SIG-M5 (cell line): Measurements from ENCODE around the gene ELN.
"Not testable (repeated sequence)": the region's sequence is repeated elsewhere in the genome, so short reads cannot be mapped to it uniquely, and the experiment has no call there.

Experiments used
- DNase-seq: peaks from one replicate; lab custom pipeline; 2025; lab: John Stamatoyannopoulos, UW

Gene ELN

DNA sequence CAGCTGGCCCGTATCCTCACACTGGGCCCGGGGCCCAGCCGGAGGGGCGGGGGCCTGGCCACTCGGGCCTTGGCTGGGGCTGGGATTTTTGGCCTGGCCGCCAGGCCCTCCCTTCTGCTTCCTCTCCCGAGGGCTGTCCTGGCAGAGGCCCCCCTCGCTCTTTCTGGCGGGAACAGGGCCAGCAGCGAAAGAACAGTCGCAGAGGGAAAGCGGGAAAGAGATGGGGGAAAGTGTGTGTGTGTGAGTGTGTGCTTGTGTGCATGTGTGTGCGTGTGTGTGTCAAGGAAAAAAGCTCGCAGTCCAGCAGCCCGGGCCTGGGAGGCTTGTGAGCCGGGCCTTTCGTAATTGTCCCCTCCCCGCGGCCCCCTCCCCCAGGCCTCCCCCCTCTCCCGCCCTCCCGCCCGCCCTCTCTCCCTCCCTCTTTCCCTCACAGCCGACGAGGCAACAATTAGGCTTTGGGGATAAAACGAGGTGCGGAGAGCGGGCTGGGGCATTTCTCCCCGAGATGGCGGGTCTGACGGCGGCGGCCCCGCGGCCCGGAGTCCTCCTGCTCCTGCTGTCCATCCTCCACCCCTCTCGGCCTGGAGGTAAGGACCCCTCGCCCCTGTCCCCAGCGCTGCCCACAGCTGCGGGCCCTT lies at the start of gene ELN:
TSS of gene ELN (plus strand) at position 491 of the 638 bp plus-strand sequence. CDS start at position 506, 15 bp downstream.
- DNase-seq, result no peak

DNA sequence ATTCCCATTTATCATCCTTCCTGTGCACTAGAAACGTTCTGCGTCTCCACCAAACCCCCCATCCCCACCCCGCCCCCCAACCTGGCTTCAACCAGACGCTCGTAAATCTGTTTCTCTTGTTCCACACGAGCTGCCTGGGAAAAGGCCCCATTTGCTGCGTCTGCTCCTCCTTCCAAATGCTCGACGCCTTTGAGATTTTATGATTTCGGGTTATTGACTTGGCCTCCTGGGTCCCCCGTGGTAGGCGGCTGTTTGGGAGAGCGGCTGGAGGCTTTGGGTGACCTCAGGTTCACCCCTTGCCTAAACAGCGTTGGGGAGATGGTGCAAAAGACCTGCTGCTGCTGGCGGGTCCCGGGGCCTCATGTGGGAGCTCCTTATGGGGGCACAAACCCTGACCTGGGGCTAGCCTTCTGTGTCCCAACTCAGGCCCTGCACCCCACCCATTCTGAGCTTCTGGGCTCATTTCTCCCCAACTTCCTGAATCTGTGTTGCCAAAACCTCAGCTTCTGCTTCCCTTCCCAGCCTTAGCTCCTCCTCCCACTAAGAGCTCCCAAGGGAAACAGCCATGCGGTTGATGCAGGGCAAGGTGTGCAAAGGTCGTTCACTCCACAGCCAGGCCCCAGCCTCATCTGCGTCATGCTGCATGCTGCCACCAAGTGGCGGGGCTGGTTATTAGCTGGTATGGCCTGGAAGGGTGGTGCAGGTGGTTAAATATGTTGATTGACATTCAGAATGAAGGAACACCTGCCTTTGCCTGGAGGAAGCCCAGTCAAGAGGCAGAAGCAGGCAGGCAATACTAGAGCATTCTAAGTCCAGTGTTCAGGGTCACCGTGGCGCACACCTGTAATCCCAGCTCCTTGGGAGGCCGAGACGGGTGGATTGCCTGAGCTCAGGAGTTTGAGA lies 49.1 kb upstream of the ELN start:
- DNase-seq, result no peak

DNA sequence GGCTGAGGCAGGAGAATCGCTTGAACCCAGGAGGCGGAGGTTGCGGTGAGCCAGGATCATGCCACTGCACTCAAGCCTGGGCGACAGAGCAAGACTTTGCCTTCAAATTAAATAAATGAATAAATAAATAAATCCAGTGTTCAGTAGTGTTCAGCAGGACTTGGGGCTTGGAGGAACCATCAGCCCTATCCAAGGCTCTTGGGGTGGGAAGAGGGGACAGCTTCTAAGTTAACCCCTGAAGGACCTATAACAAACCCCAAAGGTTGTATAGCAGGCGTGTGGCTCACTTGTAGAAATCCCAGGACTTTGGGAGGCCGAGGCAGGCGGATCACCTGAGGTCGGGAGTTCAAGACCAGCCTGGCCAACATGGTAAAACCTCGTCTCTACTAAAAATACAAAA lies 48.3 kb upstream of the ELN start:
- not testable (repeated sequence) for DNase-seq

DNA sequence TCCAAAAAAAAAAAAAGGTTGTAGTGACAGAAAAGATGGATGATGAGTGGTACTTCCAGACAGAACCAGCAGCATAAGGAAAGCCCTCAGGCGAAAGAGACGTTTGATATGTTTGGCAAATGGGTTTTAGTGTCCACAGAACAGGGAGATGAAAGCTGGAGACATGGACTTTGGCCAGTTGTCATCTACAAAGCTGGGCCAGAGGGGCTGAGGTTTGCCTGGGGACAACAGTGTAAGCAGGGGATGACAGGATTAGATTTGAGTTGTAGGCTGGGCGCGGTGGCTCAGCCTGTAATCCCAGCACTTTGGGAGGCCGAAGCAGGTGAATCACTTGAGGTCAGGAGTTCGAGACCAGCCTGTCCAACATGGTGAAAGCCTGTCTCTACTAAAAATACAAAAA lies 47.8 kb upstream of the ELN start:
- no peak for DNase-seq

DNA sequence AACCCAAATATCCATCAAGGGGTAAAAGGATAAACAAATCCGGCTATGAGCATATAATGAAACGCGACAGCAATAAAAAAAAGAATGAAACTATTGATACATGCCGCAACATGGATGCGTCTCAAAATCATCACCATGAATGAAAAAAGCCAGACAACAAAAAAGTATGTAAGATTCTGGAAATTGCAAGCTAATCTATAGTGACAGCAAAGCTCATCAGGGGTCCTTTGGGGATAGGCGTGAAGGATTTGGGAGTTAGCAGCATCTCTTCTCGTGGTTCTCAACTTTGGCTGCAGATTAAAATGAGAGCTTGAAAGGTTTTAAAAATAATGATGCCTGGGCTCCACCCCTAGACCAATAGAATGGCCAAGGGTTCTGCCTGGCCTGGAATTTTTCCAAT lies 46.0 kb upstream of the ELN start:
- no peak for DNase-seq

DNA sequence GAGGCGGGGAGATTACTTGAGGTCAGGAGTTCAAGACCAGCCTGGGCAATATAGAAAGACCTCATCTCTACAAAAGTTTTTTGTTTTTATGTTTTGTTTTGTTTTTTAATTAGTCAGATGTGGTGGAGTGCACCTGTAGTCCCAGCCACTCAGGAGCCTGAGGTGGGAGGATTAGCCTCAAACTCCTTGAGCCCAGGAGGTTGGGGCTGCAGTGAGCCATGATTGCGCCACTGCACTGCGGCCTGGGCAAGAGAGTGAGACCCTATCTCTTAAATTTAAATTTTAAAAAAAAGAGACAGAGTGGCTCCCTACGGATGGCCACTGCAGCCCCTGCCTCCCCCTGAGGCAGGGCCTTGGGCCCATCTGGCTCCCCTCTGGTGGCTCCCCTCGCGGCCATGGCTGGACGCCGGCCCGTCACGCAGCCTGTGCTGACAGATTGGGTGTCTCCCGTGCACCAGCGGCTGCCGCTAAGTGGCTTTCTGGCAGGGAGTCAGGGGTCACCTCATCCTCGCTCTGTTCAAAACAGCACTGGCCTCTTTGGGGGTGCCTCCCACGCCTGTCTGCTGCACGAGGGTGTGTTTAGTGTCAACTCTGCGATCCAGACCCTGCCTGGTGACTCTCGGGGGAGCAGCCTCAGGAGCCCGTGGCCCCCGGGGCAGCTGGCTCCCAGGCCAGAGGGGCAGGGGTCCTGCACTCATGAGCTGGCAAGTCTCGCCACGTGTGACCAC lies 44.4 kb upstream of the ELN start:
- DNase-seq, result no peak

DNA sequence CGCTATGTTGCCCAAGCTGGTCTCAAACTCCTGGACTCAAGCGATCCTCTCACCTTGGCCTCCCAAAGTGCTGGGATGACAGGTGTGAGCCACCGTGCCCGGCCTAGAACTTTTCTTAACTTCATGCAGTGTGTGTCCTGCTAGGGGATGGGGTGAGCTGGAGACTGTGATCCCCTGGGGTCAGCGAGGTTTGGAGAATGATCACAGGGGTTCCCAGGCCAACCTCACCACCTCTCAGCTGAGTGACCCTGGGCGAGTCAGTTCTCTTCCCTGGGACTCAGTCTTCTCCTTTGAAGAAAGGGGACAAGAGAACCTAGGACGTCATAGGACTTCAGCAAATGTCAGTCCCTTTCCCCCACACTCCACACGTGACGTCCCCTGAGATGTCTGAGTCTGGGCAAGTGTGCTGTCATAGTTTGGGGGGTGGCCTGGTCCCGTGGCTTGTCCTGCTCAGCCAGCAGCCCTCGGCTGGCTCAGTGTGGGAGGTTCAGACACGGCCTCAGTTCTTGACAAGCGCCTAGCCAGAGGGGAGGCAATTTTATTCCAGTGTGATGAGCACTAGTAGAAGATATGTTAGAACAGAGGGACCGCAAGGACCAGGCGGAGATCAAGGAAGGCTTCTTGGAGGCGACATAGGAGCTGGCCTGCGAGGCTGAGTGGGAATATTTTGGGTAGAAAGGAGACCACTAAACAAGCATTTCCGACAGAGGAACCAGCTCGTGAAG lies 43.3 kb upstream of the ELN start:
- DNase-seq, result no peak

DNA sequence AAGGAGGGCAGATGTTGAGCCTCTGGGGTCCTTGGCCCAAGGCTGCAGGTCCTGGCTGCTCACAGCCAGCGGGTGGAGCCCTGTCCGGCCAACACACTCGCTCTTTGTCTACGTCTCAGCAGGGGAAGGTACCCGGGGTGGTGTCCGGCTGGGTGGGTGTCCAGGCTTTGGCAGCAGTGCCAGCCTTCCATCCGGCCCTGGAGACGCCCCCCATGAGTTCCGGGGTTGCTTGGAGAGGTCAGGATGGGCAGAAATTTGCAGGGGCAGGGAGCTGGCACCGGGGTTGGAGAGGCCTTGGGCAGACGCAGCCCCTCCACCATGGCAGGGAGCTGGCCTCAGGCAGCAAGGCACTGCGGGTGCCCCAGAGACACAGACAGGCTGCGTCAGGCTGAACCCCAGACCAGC lies 42.2 kb upstream of the ELN start:
- no peak for DNase-seq

DNA sequence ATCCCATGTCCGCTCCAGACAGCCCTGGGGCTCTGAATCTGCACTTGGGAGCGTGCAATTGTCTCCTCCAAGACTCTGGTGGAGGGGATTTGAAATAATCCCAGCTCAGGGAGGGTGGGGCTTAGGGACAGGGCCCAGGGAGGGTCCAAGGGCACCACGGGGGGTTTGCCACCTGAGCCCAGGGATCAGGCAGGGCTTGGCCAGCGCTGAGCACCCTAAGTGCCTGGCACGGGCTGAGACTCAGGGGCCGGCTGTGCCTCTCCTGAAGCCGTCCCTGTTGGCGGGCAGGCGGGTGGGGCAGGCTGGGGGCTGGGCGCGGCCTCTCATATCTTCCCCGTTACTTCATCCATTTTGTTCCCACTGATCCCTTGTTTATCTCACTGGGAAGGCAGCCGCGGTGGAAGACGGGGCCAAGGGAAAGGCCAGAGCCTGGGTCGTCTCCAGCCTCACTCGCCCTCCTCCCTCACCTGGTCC lies 41.8 kb upstream of the ELN start:
- no peak for DNase-seq

DNA sequence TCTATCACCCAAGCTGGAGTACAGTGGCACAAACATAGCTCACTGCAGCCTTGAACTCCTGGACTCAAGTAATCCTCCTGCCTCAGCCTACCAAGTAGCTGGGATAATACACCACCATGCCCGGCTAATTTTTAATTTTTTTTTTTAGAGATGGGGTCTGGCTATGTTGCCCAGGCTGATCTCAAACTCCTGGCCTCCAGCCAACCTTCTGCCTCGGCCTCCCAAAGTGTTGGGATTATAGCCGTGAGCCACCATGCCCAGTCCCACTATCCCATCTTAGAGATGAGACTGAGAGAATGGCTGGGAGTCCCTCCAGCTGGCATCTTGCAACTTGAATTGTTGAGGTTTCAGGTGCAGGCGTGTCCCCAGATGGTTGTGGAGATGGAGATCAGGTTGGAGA lies 40.7 kb upstream of the ELN start:
- DNase-seq, result no peak

DNA sequence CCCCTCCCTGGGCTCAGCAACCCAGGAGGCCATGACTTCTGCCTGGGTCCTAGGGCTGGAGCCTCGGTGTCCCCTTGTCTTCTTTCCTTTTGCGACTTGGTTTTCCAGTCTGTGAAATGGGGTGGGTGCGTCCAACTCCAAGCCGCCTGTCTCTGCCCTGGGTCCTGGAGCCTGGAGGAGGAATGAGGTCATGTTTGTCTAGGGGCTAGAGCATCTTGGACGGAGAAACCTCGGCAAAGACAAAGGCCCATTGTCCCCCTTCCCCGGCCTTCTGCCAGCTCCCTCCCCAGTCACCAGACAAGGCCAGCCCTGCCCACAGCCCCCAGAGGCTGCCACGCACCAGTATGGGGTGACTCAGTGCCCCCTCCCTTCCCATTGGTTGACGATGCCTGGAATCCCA lies 39.8 kb upstream of the ELN start:
- DNase-seq, result no peak

DNA sequence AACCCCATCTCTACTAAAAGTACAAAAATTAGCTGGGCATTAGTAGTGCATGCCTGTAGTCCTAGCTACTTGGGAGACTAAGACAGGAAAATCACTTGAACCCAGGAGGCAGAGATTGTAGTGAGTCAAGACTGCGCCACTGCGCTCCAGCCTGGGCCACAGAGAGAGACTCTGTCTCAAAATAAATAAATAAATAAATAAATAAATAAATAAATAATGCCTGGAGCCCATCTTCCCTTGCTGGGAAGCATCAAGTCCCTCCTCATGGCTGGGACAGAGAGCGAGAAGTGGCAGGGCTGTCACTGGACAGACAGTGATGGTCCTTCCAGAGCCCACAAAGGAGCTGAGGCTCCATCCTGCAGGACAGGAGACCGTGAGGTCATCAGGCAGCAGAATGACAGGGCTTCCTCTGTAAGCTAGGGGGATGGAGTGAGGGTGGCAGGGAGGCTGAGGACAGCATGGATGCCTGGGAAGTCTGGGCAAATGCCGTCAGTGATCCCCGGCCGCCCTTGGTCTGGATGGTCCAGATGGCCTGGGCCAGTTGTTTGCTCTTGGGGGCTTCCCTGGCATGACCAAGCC lies 36.4 kb upstream of the ELN start:
- no peak for DNase-seq

DNA sequence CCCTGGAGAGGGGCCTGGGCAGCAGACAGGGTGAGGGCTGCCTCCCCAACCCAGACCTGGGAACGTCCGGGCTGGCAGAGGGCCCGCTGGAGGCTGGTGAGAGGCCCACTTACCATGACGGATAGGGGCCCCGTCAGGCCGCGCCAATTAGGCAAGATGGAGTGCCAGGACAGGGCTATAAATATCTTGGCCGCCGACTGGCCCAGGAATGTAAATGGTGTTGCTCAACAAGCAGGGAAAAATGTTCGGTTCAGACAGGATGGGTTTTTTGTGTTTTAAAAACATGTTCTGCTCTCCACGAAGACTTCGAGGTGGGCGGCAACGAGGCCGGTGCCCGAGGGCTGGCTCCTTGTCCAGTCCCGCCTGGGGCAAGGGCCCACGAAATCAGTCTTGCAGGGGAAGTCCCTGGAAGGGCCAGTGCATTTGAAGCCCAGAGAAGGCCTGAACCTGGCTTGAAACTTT lies 35.8 kb upstream of the ELN start:
- DNase-seq, result no peak

DNA sequence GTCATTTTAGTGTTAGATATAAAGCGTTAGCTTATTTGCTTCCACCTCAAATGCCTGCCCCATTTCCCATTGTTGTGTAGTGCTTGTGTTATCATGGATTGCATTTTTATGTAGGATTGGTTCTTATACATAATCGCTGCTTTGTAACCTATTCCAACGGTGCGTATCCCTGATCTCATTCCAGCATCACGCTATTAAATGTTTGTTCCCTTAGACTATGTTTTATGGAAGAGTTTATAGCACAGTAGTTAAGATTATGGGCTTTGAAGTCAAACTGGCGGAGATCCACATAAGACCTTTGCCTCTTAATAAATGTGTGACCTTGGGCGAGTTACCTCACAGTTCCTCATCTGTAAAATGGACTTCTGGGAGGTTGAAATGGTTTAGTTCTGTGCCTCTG lies 34.0 kb upstream of the ELN start:
- no peak for DNase-seq

DNA sequence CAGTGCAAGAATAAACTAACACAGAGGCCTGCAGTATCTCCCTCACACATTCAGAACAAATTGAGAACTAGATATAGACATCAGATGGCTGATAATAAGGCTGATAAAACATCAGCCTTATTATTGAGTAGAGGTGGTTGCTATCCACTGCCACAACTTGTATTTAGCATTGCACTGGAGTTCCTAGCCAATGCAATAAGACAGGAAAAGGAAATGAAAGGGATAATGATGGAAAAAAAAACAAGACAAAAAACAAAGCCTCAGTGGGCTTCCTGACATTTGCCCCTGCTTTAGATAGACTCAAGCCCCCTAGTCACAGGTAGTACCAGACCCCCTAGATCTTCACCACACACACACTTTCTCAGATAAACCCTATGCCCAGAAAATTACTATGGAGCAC lies 33.2 kb upstream of the ELN start:
- no peak for DNase-seq

DNA sequence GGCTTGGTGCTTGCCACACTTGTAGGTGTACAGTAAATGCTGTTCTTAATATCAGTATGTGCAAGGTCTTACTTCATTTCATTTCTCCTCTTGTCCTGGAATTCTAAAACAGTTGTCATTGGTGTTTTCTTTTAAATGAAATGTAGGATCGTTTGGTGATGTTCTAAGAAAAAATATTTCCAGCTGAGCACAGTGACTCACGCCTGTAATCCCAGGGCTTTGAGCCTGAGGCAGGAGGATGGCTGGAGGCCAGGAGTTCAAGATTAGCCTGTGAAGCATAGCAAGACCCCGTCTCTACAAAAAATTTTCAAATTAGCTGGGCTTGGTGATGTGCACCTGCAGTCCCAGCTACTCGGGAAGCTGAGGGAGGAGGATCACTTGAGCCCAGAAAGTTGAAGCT lies 32.6 kb upstream of the ELN start:
- DNase-seq, result no peak

DNA sequence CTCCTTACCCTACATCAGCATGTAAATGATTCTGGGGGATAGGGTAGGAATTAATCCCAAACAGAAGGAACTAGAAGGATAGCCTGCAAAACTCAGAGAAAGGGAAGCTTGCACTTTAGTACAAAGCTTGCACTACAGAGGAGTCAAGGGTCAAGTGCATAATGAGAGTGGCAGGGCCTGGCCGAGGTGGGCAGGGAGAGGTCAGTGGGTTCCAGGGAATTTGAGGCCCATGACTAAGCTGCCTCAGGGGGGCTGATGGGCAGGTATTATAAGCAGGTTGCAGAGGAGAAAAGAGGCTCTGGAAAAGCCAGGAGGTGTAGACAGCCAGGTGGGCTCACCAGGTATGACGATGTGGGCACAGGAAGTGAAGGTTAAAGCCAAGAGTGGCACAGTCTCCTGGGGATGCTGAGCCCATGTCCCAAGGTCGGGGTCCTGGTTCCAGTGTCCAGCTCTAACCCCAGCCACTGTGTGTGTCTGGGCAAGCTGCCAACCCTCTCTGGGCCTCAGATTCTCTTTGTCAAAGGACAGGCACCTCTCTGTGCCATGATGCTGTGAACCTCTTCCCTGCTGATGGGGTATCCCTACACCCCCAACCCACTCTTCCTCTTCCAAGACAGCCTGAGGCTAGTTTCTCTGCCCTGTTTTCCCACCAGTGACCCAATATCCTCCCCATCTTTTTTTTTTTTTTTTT lies 32.0 kb upstream of the ELN start:
- no peak for DNase-seq

DNA sequence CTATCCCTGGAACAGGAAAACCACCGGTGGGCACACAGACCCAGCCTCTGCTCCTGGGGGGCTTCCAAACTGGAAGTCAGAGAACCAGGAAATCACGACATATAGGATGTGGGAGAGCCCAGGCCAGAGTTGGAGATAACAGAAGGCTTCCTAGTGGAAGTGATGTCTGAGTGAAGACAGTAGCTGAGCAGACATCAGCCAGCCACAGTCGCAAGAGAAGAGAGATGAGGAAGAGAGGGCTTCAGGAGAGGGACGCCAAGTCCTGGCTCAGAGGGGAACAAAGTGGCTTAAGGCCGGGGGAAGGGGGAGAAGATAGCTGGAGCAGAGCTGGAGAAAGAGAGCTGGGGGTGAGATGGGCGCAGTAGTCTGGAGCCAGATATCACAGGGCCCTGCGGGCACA lies 30.9 kb upstream of the ELN start:
- DNase-seq, result no peak

DNA sequence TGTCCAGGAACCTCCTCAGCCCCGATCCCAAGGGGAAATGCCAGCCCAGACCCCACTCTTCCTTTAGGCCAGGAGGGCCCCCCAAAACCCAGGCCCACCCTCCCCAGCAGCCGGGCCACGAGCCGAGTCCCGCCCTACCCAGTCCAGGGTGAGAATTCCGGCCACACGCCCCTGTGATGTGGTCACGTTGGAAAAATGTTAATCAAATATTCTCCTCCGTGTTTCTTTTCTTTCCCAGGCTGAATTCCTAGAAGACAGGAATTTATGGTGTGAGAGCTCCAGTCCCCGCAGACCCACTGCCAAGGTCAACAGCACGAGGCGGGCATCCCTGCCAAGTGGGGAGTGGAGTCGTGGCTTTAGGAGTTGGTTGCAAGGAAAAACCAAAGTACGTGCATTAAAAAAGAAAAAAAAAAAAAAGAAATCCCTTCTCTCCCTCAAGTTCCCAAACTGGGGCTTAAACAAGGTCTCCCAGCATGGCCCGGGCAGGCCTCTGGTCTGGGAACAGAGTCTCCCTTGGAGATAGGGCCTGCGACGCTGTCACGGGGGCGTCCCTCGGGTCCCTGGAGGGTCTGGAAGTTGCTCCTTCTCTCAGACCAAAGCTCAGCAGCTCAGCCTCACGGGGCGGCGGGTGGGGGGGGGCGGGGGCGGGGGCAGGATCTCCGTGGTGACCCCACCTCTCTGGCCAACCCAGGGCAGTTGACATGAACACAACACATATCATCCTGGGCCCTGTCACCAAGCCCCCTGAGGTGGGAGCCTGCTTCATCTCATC lies 28.1 kb upstream of the ELN start:
- DNase-seq, result no peak

DNA sequence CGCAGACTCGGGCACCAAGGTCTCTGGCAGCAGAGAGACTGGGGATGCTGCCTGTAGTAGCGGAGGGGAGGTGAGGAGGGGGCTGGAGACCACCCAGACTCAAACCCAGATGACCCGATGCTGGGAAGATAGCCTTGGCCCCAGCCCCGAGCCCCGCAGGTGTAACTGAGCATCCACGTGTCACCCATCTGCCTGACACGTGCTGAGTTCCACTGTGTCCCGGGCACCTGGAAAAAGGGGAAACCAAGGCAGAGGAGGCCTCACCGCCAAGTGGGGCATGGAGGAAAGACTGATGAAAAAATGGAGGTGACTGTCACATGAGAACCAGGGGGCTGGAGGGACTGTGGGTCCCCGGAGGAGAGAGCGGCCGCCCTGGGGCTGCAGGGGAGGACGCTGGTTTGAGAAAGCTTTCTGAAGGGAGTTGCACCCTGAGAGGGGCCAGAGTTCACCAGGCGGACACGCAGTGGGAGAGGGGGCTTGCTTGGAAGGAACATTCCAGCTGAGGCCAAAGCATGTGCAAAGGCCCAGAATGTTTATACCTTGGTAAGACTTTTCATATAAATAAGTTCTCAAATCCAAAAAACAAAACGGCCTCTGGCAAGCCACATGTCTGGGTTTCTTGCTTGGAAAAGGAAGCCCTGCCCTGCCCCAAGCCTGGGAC lies 27.4 kb upstream of the ELN start:
- DNase-seq, result no peak
